CD14-positive monocyte (primary cell): Measurements from ENCODE around the gene STPG3. TPM values are rescaled to one million over a fixed set of nuclear protein-coding genes. Genes with fewer than 3 reads are reported as not detected.

Experiments used
- DNase-seq, 3 donors: peaks; one replicate each; pipeline ENCODE4 v3.0.0-alpha.2; 2011 to 2022
- H2AFZ ChIP-seq: 2 replicates; pipeline ENCODE4 v1.6.0; 2012; ENCODE audit warnings: mild to moderate bottlenecking, low read depth, low read length, inconsistent platforms; ENCODE audit not compliant: insufficient read depth, poor library complexity, severe bottlenecking
- H3K27ac ChIP-seq, 2 donors: 1 replicate in 1 of 2; 2 replicates in 1 of 2; pipeline ENCODE4 v1.5.1; 2012 to 2013; ENCODE audit warnings: low read length in 2 of 2, control low read depth in 1 of 2, inconsistent platforms in 1 of 2, low read depth in 1 of 2, mild to moderate bottlenecking in 1 of 2
- H3K27me3 ChIP-seq, 2 donors: one replicate each; pipeline versions ENCODE4 v1.6.0 to v1.6.1; 2011 to 2013; ENCODE audit warnings: low read length in 2 of 2; ENCODE audit not compliant: control insufficient read depth in 2 of 2, insufficient read depth in 2 of 2
- H3K36me3 ChIP-seq, 2 donors: replicated peaks in 1 of 2; 1 replicate in 1 of 2; 2 replicates in 1 of 2; pipeline versions ENCODE4 v1.5.1 to v1.6.1; 2012 to 2013; ENCODE audit warnings: low read length in 2 of 2, control low read depth in 1 of 2, inconsistent platforms in 1 of 2, mild to moderate bottlenecking in 1 of 2; ENCODE audit not compliant: insufficient read depth in 2 of 2, control insufficient read depth in 1 of 2
- H3K4me1 ChIP-seq, 2 donors: 1 replicate in 1 of 2; 2 replicates in 1 of 2; pipeline versions ENCODE4 v1.5.1 to v1.6.1; 2012 to 2013; ENCODE audit warnings: low read length in 2 of 2, control low read depth in 1 of 2, inconsistent platforms in 1 of 2, mild to moderate bottlenecking in 1 of 2, moderate library complexity in 1 of 2; ENCODE audit not compliant: insufficient read depth in 2 of 2, control insufficient read depth in 1 of 2
- H3K4me2 ChIP-seq: replicated peaks from 2 replicates; pipeline ENCODE3; 2012; ENCODE audit warnings: low read length, moderate library complexity, mild to moderate bottlenecking; ENCODE audit not compliant: poor library complexity, severe bottlenecking; ENCODE audit errors: extremely low read depth
- H3K4me3 ChIP-seq, 3 experiments: fragments of 200-600 bp in 1 of 3; sonication (generic) in 1 of 3; replicated peaks in 1 of 3; 1 replicate in 2 of 3; 2 replicates in 1 of 3; pipeline ENCODE4 v1.5.1; 2011 to 2013; ENCODE audit warnings: low read length in 3 of 3, mild to moderate bottlenecking in 3 of 3, control low read depth in 2 of 3, low read depth in 2 of 3, inconsistent platforms in 1 of 3, moderate library complexity in 1 of 3
- H3K79me2 ChIP-seq: 2 replicates; pipeline ENCODE4 v1.6.0; 2012; ENCODE audit warnings: mild to moderate bottlenecking, control low read depth, inconsistent platforms, low read length, moderate library complexity; ENCODE audit not compliant: insufficient read depth
- H3K9ac ChIP-seq: 2 replicates; pipeline ENCODE4 v1.6.0; 2017; ENCODE audit warnings: low read length, mild to moderate bottlenecking; ENCODE audit not compliant: insufficient read depth, poor library complexity, severe bottlenecking
- H3K9me3 ChIP-seq, 2 donors: replicated peaks in 1 of 2; 1 replicate in 1 of 2; 2 replicates in 1 of 2; pipeline versions ENCODE4 v1.5.1 to v1.6.1; 2012 to 2013; ENCODE audit warnings: low read length in 2 of 2, control low read depth in 1 of 2; ENCODE audit not compliant: control insufficient read depth in 1 of 2, insufficient read depth in 1 of 2
- H4K20me1 ChIP-seq: 2 replicates; pipeline ENCODE4 v1.6.0; 2012; ENCODE audit warnings: mild to moderate bottlenecking, low read length, control low read depth, moderate library complexity; ENCODE audit not compliant: insufficient read depth
- H3K27ac Mint-ChIP-seq, 7 donors: one replicate each; pipeline ENCODE4 v1.8.0; 2020; ENCODE audit warnings: mild to moderate bottlenecking in 7 of 7, mixed read lengths in 7 of 7, moderate library complexity in 6 of 7, inconsistent platforms in 2 of 7
- H3K27me3 Mint-ChIP-seq, 3 donors: one replicate each; pipeline ENCODE4 v1.8.0; 2021 to 2022; ENCODE audit warnings: low read depth in 3 of 3, mild to moderate bottlenecking in 3 of 3, mixed read lengths in 3 of 3, moderate library complexity in 3 of 3, inconsistent platforms in 1 of 3
- H3K36me3 Mint-ChIP-seq, 2 donors: one replicate each; pipeline ENCODE4 v1.8.0; 2020; ENCODE audit warnings: mixed read lengths in 2 of 2, inconsistent platforms in 1 of 2, mild to moderate bottlenecking in 1 of 2
- H3K4me1 Mint-ChIP-seq: one replicate; pipeline ENCODE4 v1.8.0; 2020; ENCODE audit warnings: mild to moderate bottlenecking, mixed read lengths
- H3K4me3 Mint-ChIP-seq, 2 donors: one replicate each; pipeline ENCODE4 v1.8.0; 2020; ENCODE audit warnings: mild to moderate bottlenecking in 2 of 2, mixed read lengths in 2 of 2, moderate library complexity in 1 of 2
- H3K9me3 Mint-ChIP-seq, 7 donors: one replicate each; pipeline ENCODE4 v1.8.0; 2020 to 2022; ENCODE audit warnings: mixed read lengths in 7 of 7, mild to moderate bottlenecking in 6 of 7, moderate library complexity in 6 of 7, inconsistent platforms in 2 of 7
- CTCF ChIP-seq: fragments of 200-600 bp; IDR thresholded peaks from one replicate; pipeline ENCODE4 v1.8.0; 2022; ENCODE audit warnings: antibody characterized with exemption, mild to moderate bottlenecking
- WGBS: methylation state at CpG from one replicate; pipeline ENCODE4 v1.1.5; 2013; ENCODE audit warnings: missing lambda C conversion rate; ENCODE audit not compliant: insufficient coverage; 5-methylcytosine and 5-hydroxymethylcytosine counted together
- intact Hi-C, 2 donors: fragments of 100-400 bp; cut with micrococcal nuclease; formaldehyde crosslinking; loops; one replicate each; pipeline versions ENCODE4 v1.15.0 to v1.15.1; 2023
- polyA plus RNA-seq, 3 donors: library from polyadenylated mRNA; depleted of rRNA in 1 of 3; unstranded in 2 of 3; stranded (reverse) in 1 of 3; fragments of 300-500 nt in 2 of 3; fragments of >200 nt in 1 of 3; fragmentation: Illumina TruSeq in 2 of 3; gene quantifications; 1 replicate in 2 of 3; 2 replicates in 1 of 3; pipeline ENCODE4 v1.2.3, GENCODE V29; 2012 to 2021

The STPG3 gene
- polyA plus RNA-seq, 3 donors = not detected

GRCh38 chr9:137302118-137302448 is 51.0 kb downstream of the STPG3 start, which contains the start of gene NRARP:
TSS of gene NRARP (minus strand) at chr9:137302271. CDS start at chr9:137301928, 343 bp downstream.
- no peak for TF ChIP-seq CTCF
- Mint-ChIP-seq H3K4me1 (peaks cover 19% of the 10 kb centered on the region), H3K27me3 (peaks cover 67 to 89% (median 73%) of the 10 kb centered on the region in 3 donors), H3K36me3 (peaks cover 3 to 5% of the 10 kb centered on the region in 2 donors), H3K27ac (peak within 1 kb of the TSS in 1 of 7 donors; percentile 60), H3K9me3 (peaks cover 0 to 12% (median 5%) of the 10 kb centered on the region in 7 donors), H3K4me3 (peak within 1 kb of the TSS; percentile 74 to 91)
- Histone ChIP-seq H3K4me1 (peaks cover 31 to 45% of the 10 kb centered on the region in 2 donors), H3K9me3 (peaks cover 2 to 9% of the 10 kb centered on the region in 2 donors), H2AFZ (peak within 1 kb of the TSS; percentile 74), H3K27me3 (peaks cover 38 to 85% of the 10 kb centered on the region in 2 donors), H3K36me3 (no peaks in the 10 kb centered on the region), H3K4me3 (peak within 1 kb of the TSS; percentile 15 to 69 (median 23)), H3K79me2 (no peaks in the 10 kb centered on the region), H4K20me1 (no peaks in the 10 kb centered on the region), H3K9ac (peak within 1 kb of the TSS; percentile 54), H3K27ac (no peak within 1 kb of the TSS), H3K4me2 (peak within 1 kb of the TSS; percentile 74)
- intact Hi-C loops = loop anchor here (2.0 kb wide), 1 partner anchor 25 kb away; no protein-coding TSS in a partner anchor
- DNase-seq = peak; percentile 78 to 86 (median 82)
- under 1% methylated on average over 60 of the region's 60 CpGs for WGBS

GRCh38 chr9:137302449-137303150 is 51.5 kb downstream of the STPG3 start:
- Histone ChIP-seq H4K20me1 (no peaks in the 10 kb centered on the region), H3K27me3 (peaks cover 33 to 85% of the 10 kb centered on the region in 2 donors), H2AFZ (peak overlapping the region; percentile 74), H3K4me2 (peak overlapping the region; percentile 69), H3K4me3 (peak overlapping the region; percentile 15 to 59 (median 20)), H3K9ac (peak overlapping the region; percentile 54), H3K79me2 (no peaks in the 10 kb centered on the region), H3K9me3 (peaks cover 3 to 9% of the 10 kb centered on the region in 2 donors), H3K36me3 (no peaks in the 10 kb centered on the region), H3K4me1 (peaks cover 36 to 50% of the 10 kb centered on the region in 2 donors), H3K27ac (no peak overlapping the region)
- TF ChIP-seq CTCF = peak; percentile 88
- DNase-seq = peak; percentile 47 to 82 (median 73)
- intact Hi-C loops = loop anchor here (2.0 kb wide), 1 partner anchor 24 kb away; no protein-coding TSS in a partner anchor
- H3K27me3 Mint-ChIP-seq = peaks cover 67 to 89% (median 74%) of the 10 kb centered on the region in 3 donors
- H3K4me3 Mint-ChIP-seq = peak overlapping the region; percentile 24 to 62
- H3K27ac Mint-ChIP-seq = no peak overlapping the region
- WGBS = 2% methylated on average over 75 of the region's 78 CpGs
- peaks cover 25% of the 10 kb centered on the region for H3K4me1 Mint-ChIP-seq
- H3K36me3 Mint-ChIP-seq = peaks cover 3 to 5% of the 10 kb centered on the region in 2 donors
- peaks cover 0 to 12% (median 6%) of the 10 kb centered on the region in 7 donors for H3K9me3 Mint-ChIP-seq

Other genes starting within 250 kb of the STPG3 start
- 10 to 100 TPM in 1 of 3 donors, under 1 TPM in 2; 0.18 to 30.7 (median 0.40) TPM for gene ABCA2, start 223.0 kb upstream of the STPG3 start, polyA plus RNA-seq
- 10 to 100 TPM in 2 of 3 donors, 1 to 10 TPM in 1; 6.1 to 13.4 (median 10.5) TPM for gene FUT7, start 219.2 kb upstream of the STPG3 start, polyA plus RNA-seq
- gene NPDC1, start 205.1 kb upstream of the STPG3 start, polyA plus RNA-seq = 1 to 10 TPM in 1 of 3 donors, under 1 TPM in 1, not detected in 1; 0.51 to 2.7 TPM
- not detected for gene ENTPD2, start 197.2 kb upstream of the STPG3 start, polyA plus RNA-seq
- 1 to 10 TPM in 2 of 3 donors, under 1 TPM in 1; 0.03 to 3.1 (median 1.7) TPM for gene SAPCD2, start 180.7 kb upstream of the STPG3 start, polyA plus RNA-seq
- 10 to 100 TPM in 2 of 3 donors, 1 to 10 TPM in 1; 5.7 to 16.7 (median 14.8) TPM for gene UAP1L1, start 173.8 kb upstream of the STPG3 start, polyA plus RNA-seq
- gene MAN1B1, start 164.3 kb upstream of the STPG3 start, polyA plus RNA-seq = 10 to 100 TPM; 29.3 to 38.2 (median 33.3) TPM
- gene DPP7, start 136.6 kb upstream of the STPG3 start, polyA plus RNA-seq = 100 to 1,000 TPM in 2 of 3 donors, 10 to 100 TPM in 1; 68.3 to 287 (median 150) TPM
- not detected for gene GRIN1, start 112.1 kb upstream of the STPG3 start, polyA plus RNA-seq
- gene LRRC26, start 81.2 kb upstream of the STPG3 start, polyA plus RNA-seq = not detected
- not detected for gene TMEM210, start 79.2 kb upstream of the STPG3 start, polyA plus RNA-seq
- 10 to 100 TPM in 1 of 3 donors, 1 to 10 TPM in 2; 1.9 to 76.8 (median 2.0) TPM for gene ANAPC2, start 62.7 kb upstream of the STPG3 start, polyA plus RNA-seq
- gene SSNA1, start 62.6 kb upstream of the STPG3 start, polyA plus RNA-seq = 100 to 1,000 TPM in 1 of 3 donors, 10 to 100 TPM in 2; 87.0 to 118 (median 98.3) TPM
- 1 to 10 TPM in 1 of 3 donors, under 1 TPM in 2; 0.30 to 4.6 (median 0.46) TPM for gene TPRN, start 50.5 kb upstream of the STPG3 start, polyA plus RNA-seq
- gene TMEM203, start 45.6 kb upstream of the STPG3 start, polyA plus RNA-seq = 10 to 100 TPM; 13.1 to 88.1 (median 76.1) TPM
- gene NDOR1, start 45.6 kb upstream of the STPG3 start, polyA plus RNA-seq = 10 to 100 TPM in 1 of 3 donors, 1 to 10 TPM in 2; 4.4 to 26.9 (median 5.2) TPM
- 1 to 10 TPM in 1 of 3 donors, not detected in 2; 1.5 TPM for gene RNF208, start 29.0 kb upstream of the STPG3 start, polyA plus RNA-seq
- under 1 TPM in 1 of 3 donors, not detected in 2; 0.17 TPM for gene CYSRT1, start 26.1 kb upstream of the STPG3 start, polyA plus RNA-seq
- gene RNF224, start 23.8 kb upstream of the STPG3 start, polyA plus RNA-seq = not detected
- not detected for gene SLC34A3, start 20.4 kb upstream of the STPG3 start, polyA plus RNA-seq
- gene TUBB4B, start 10.0 kb upstream of the STPG3 start, polyA plus RNA-seq = 100 to 1,000 TPM in 1 of 3 donors, 10 to 100 TPM in 2; 58.1 to 284 (median 70.8) TPM
- gene NELFB, start 4.0 kb downstream of the STPG3 start, polyA plus RNA-seq = 10 to 100 TPM; 17.3 to 44.2 (median 18.8) TPM
- gene TOR4A, start 26.4 kb downstream of the STPG3 start, polyA plus RNA-seq = 10 to 100 TPM; 13.7 to 17.6 (median 15.4) TPM
- 10 to 100 TPM in 1 of 3 donors, not detected in 2; 15.4 TPM for gene NRARP, start 51.0 kb downstream of the STPG3 start, polyA plus RNA-seq
- gene EXD3, start 171.9 kb downstream of the STPG3 start, polyA plus RNA-seq = 10 to 100 TPM in 1 of 3 donors, 1 to 10 TPM in 2; 2.0 to 10.8 (median 3.0) TPM
- gene NOXA1, start 172.1 kb downstream of the STPG3 start, polyA plus RNA-seq = 1 to 10 TPM; 1.3 to 9.4 (median 1.6) TPM
- not detected for gene ENTPD8, start 190.1 kb downstream of the STPG3 start, polyA plus RNA-seq
- 10 to 100 TPM in 1 of 3 donors, 1 to 10 TPM in 2; 4.6 to 68.4 (median 5.3) TPM for gene NSMF, start 208.0 kb downstream of the STPG3 start, polyA plus RNA-seq